H1 (cell line): ENCODE results near the gene DCAF15.
A peak's percentile ranks its signal among the peaks of the same experiment; 100 is the strongest.

Experiments
- CTCF ChIP-seq, 3 experiments: IDR thresholded peaks; 1 replicate in 2 of 3; 2 replicates in 1 of 3; pipeline versions ENCODE4 v1.5.1 to v1.6.1; 2011; ENCODE audit warnings: low read length in 3 of 3, mild to moderate bottlenecking in 3 of 3, inconsistent platforms in 2 of 3, low read depth in 1 of 3, moderate library complexity in 1 of 3; ENCODE audit not compliant: insufficient read depth in 1 of 3; ENCODE audit errors: control extremely low read depth in 1 of 3
- JUND ChIP-seq: IDR thresholded peaks from 2 replicates; pipeline ENCODE4 v1.6.1; 2011; ENCODE audit warnings: mild to moderate bottlenecking, improper control_type of control experiment, low read length
- POLR2A ChIP-seq, 2 experiments: IDR thresholded peaks; 1 replicate in 1 of 2; 2 replicates in 1 of 2; pipeline ENCODE4 v1.6.1; 2011; ENCODE audit warnings: low read depth in 2 of 2, low read length in 2 of 2, mild to moderate bottlenecking in 2 of 2; ENCODE audit errors: control extremely low read depth in 1 of 2
- RXRA ChIP-seq: IDR thresholded peaks from 2 replicates; pipeline ENCODE4 v1.6.1; 2011; ENCODE audit warnings: low read depth, mild to moderate bottlenecking, low read length, moderate library complexity; ENCODE audit not compliant: insufficient read depth

- TF ChIP-seq RXRA (no peak), CTCF (IDR thresholded peaks at IDR 0.05; ENCODE audit: control extremely low read depth in 1 of 3, insufficient read depth in 1 of 3, low read depth in 1 of 3, low read length in 3 of 3) (no peak), JUND (peak; percentile 66), POLR2A (IDR thresholded peaks at IDR 0.05; ENCODE audit: control extremely low read depth in 1 of 2, low read depth in 2 of 2, low read length in 2 of 2) (peak in 1 of 2 experiments; percentile 51; a peak in 1 of 3 replicates)
Measured at GRCh38 chr19:13986348-13986904, 34.1 kb downstream of the DCAF15 start.
